Fibroblast of lung (primary cell): ENCODE measurements around the gene MEF2D. TPM values are rescaled to one million over a fixed set of nuclear protein-coding genes. Genes with fewer than 3 reads are reported as not detected.

ENCODE experiments used
- DNase-seq, 2 donors: peaks; one replicate each; pipeline versions ENCODE4 v3.0.0 to v3.0.0-alpha.2; 2010; ENCODE audit warnings: low read depth in 2 of 2
- H2AFZ ChIP-seq: 2 replicates; pipeline ENCODE4 v1.5.1; 2012; ENCODE audit warnings: low read length, control low read depth, inconsistent platforms
- H3K27ac ChIP-seq: 2 replicates; pipeline ENCODE4 v1.5.1; 2011; ENCODE audit warnings: low read length, control low read depth; ENCODE audit not compliant: insufficient read depth
- H3K27me3 ChIP-seq: 2 replicates; pipeline ENCODE4 v1.5.1; 2011; ENCODE audit warnings: mild to moderate bottlenecking, low read length; ENCODE audit not compliant: control insufficient read depth, insufficient read depth
- H3K36me3 ChIP-seq: 2 replicates; pipeline ENCODE4 v1.5.1; 2011; ENCODE audit warnings: low read length; ENCODE audit not compliant: control insufficient read depth, insufficient read depth
- H3K4me1 ChIP-seq: 2 replicates; pipeline ENCODE4 v1.5.1; 2011; ENCODE audit warnings: low read length; ENCODE audit not compliant: control insufficient read depth, insufficient read depth; ENCODE audit errors: extremely low read depth
- H3K4me2 ChIP-seq: 2 replicates; pipeline ENCODE4 v1.5.1; 2011; ENCODE audit warnings: low read length, control low read depth; ENCODE audit not compliant: insufficient read depth; ENCODE audit errors: extremely low read depth
- H3K4me3 ChIP-seq, 4 experiments: fragments of 200-600 bp in 1 of 4; sonication (generic) in 1 of 4; replicated peaks in 1 of 4; 2 replicates each; pipeline ENCODE4 v1.5.1; 2011 to 2016; ENCODE audit warnings: low read length in 4 of 4, low read depth in 3 of 4, mild to moderate bottlenecking in 3 of 4, control low read depth in 2 of 4, inconsistent platforms in 1 of 4, mixed read lengths in 1 of 4; ENCODE audit not compliant: insufficient read depth in 1 of 4; ENCODE audit errors: control extremely low read depth in 1 of 4
- H3K79me2 ChIP-seq: 2 replicates; pipeline ENCODE4 v1.5.1; 2012; ENCODE audit warnings: mild to moderate bottlenecking, low read length, inconsistent platforms; ENCODE audit not compliant: control insufficient read depth, insufficient read depth
- H3K9ac ChIP-seq: 2 replicates; pipeline ENCODE4 v1.5.1; 2011; ENCODE audit warnings: mild to moderate bottlenecking, low read length, control low read depth; ENCODE audit not compliant: insufficient read depth
- H3K9me3 ChIP-seq: 2 replicates; pipeline ENCODE4 v1.5.1; 2012; ENCODE audit warnings: low read depth, low read length; ENCODE audit not compliant: control insufficient read depth, insufficient read depth
- H4K20me1 ChIP-seq: 2 replicates; pipeline ENCODE4 v1.5.1; 2011; ENCODE audit warnings: low read length; ENCODE audit not compliant: control insufficient read depth, insufficient read depth; ENCODE audit errors: extremely low read depth
- CTCF ChIP-seq, 2 donors: IDR thresholded peaks in 1 of 2; conservative IDR thresholded peaks in 1 of 2; 1 replicate in 1 of 2; 2 replicates in 1 of 2; pipeline ENCODE4 v1.5.1; 2011 to 2012; ENCODE audit warnings: low read length in 2 of 2, control low read depth in 1 of 2, inconsistent platforms in 1 of 2, low read depth in 1 of 2, mild to moderate bottlenecking in 1 of 2
- EZH2 ChIP-seq: IDR thresholded peaks from 2 replicates; pipeline ENCODE4 v1.5.1; 2012; ENCODE audit warnings: low read length, control low read depth, mild to moderate bottlenecking; ENCODE audit errors: missing control alignments
- polyA plus RNA-seq, 2 donors: library from polyadenylated mRNA; depleted of rRNA in 1 of 2; stranded (reverse) in 1 of 2; unstranded in 1 of 2; fragments of >200 nt; gene quantifications; 2 replicates each; pipeline ENCODE4 v1.2.1, GENCODE V29; 2011 to 2012; ENCODE audit warnings: missing spikeins in 1 of 2
- total RNA-seq: library from RNA; depleted of rRNA; stranded (reverse); fragments of >200 nt; gene quantifications from 2 replicates; pipeline ENCODE4 v1.2.1, GENCODE V29; 2014

The MEF2D gene
- total and polyA plus RNA-seq, 2 donors (not counting 1 experiment from before 2014, with no cell fraction given), result 9.9 to 12.7 TPM

- Histone ChIP-seq H3K4me2 (no peak overlapping the region), H3K79me2 (no peaks in the 10 kb centered on the region), H3K36me3 (peaks cover 36% of the 10 kb centered on the region), H3K27ac (no peak overlapping the region), H4K20me1 (no peaks in the 10 kb centered on the region), H3K9me3 (no peaks in the 10 kb centered on the region), H3K4me1 (no peaks in the 10 kb centered on the region), H2AFZ (no peak overlapping the region), H3K9ac (no peak overlapping the region), H3K27me3 (no peaks in the 10 kb centered on the region), H3K4me3 (no peak overlapping the region)
- TF ChIP-seq CTCF (conservative IDR thresholded peaks at IDR 0.05 in 1 of 2, IDR thresholded peaks at IDR 0.05 in 1 of 2; ENCODE audit: low read depth in 1 of 2, low read length in 2 of 2), result no peak
- no peak for TF ChIP-seq EZH2
- DNase-seq, result no peak
Measured at GRCh38 chr1:156532374-156532773, 31.8 kb upstream of the MEF2D start.

GRCh38 chr1:156530006-156530405 is 29.4 kb upstream of the MEF2D start:
- H4K20me1 ChIP-seq, result no peaks in the 10 kb centered on the region
- no peak overlapping the region for H3K27ac ChIP-seq
- no peak overlapping the region for H3K9ac ChIP-seq
- no peak overlapping the region for H3K4me3 ChIP-seq
- no peaks in the 10 kb centered on the region for H3K9me3 ChIP-seq
- peaks cover 36% of the 10 kb centered on the region for H3K36me3 ChIP-seq
- no peaks in the 10 kb centered on the region for H3K4me1 ChIP-seq
- no peak for TF ChIP-seq EZH2
- no peak for TF ChIP-seq CTCF (conservative IDR thresholded peaks at IDR 0.05 in 1 of 2, IDR thresholded peaks at IDR 0.05 in 1 of 2; ENCODE audit: low read depth in 1 of 2, low read length in 2 of 2)
- no peaks in the 10 kb centered on the region for H3K79me2 ChIP-seq
- no peak overlapping the region for H2AFZ ChIP-seq
- DNase-seq, result no peak
- no peak overlapping the region for H3K4me2 ChIP-seq
- no peaks in the 10 kb centered on the region for H3K27me3 ChIP-seq

- Histone ChIP-seq H3K4me3 (no peak overlapping the region), H3K4me2 (no peak overlapping the region), H3K27ac (no peak overlapping the region), H3K9me3 (no peaks in the 10 kb centered on the region), H3K9ac (no peak overlapping the region), H3K36me3 (peaks cover 31% of the 10 kb centered on the region), H2AFZ (no peak overlapping the region), H3K4me1 (no peaks in the 10 kb centered on the region), H3K79me2 (no peaks in the 10 kb centered on the region), H4K20me1 (no peaks in the 10 kb centered on the region), H3K27me3 (no peaks in the 10 kb centered on the region)
- DNase-seq, result no peak
- TF ChIP-seq CTCF (conservative IDR thresholded peaks at IDR 0.05 in 1 of 2, IDR thresholded peaks at IDR 0.05 in 1 of 2; ENCODE audit: low read depth in 1 of 2, low read length in 2 of 2) (no peak), EZH2 (no peak)
Measured at GRCh38 chr1:156528875-156529425, 28.4 kb upstream of the MEF2D start.
